SK-N-MC (cell line): ENCODE results near the gene PHLDA2.

Source experiments
- DNase-seq: peaks from one replicate; pipeline ENCODE4 v3.0.0-alpha.2; 2011; ENCODE audit warnings: low read depth, low spot score
- H3K27ac ChIP-seq: fragments of 200-600 bp; sonication (generic); 2 replicates; pipeline ENCODE4 v1.5.1; 2016; ENCODE audit warnings: mixed run types
- H3K36me3 ChIP-seq: fragments of 200-600 bp; sonication (generic); 2 replicates; pipeline ENCODE4 v1.6.1; 2017; ENCODE audit warnings: antibody characterized with exemption, low read length, mixed read lengths; ENCODE audit not compliant: insufficient read depth
- H3K4me3 ChIP-seq: fragments of 200-600 bp; sonication (generic); 2 replicates; pipeline ENCODE4 v1.5.1; 2016
- H3K9ac ChIP-seq: fragments of 200-600 bp; sonication (generic); 2 replicates; pipeline ENCODE4 v1.8.0; 2017; ENCODE audit warnings: mixed run types, mixed read lengths; ENCODE audit not compliant: insufficient read length
- H3K9me3 ChIP-seq: fragments of 200-600 bp; sonication (generic); 2 replicates; pipeline ENCODE4 v1.6.1; 2017; ENCODE audit warnings: low read depth, mild to moderate bottlenecking, antibody characterized with exemption, low read length, moderate library complexity, mixed read lengths
- EZH2 ChIP-seq: fragments of 200-600 bp; sonication (generic); IDR thresholded peaks from one replicate; pipeline ENCODE4 v1.6.1; 2017; ENCODE audit warnings: antibody characterized with exemption
- FOXP2 ChIP-seq: optimal IDR thresholded peaks from 2 replicates; pipeline ENCODE3; 2011; ENCODE audit warnings: mild to moderate bottlenecking, moderate library complexity; ENCODE audit not compliant: insufficient read depth; ENCODE audit errors: extremely low read length, control extremely low read depth
- POLR2AphosphoS5 ChIP-seq: IDR thresholded peaks from 2 replicates; pipeline ENCODE4 v1.6.1; 2012; ENCODE audit warnings: mild to moderate bottlenecking, low read depth, low read length, borderline replicate concordance

PHLDA2 gene

GRCh38 chr11:2963112-2963754 lies 34.0 kb upstream of the PHLDA2 start:
- Histone ChIP-seq H3K9ac (no peak overlapping the region), H3K27ac (no peak overlapping the region), H3K36me3 (peaks cover 93% of the 10 kb centered on the region), H3K4me3 (no peak overlapping the region), H3K9me3 (no peaks in the 10 kb centered on the region)
- DNase-seq, result no peak
- TF ChIP-seq POLR2AphosphoS5, result no peak
- no peak for TF ChIP-seq EZH2
- no peak for TF ChIP-seq FOXP2

- peaks cover 96% of the 10 kb centered on the region for H3K36me3 ChIP-seq
- no peak overlapping the region for H3K9ac ChIP-seq
- no peak overlapping the region for H3K27ac ChIP-seq
- no peaks in the 10 kb centered on the region for H3K9me3 ChIP-seq
- DNase-seq, result no peak
- TF ChIP-seq POLR2AphosphoS5 (no peak), EZH2 (no peak)
- H3K4me3 ChIP-seq, result no peak overlapping the region
Measured at GRCh38 chr11:2961080-2961479, 31.9 kb upstream of the PHLDA2 start.

GRCh38 chr11:2960139-2960538 lies 30.9 kb upstream of the PHLDA2 start:
- Histone ChIP-seq H3K36me3 (peaks cover 96% of the 10 kb centered on the region), H3K9ac (no peak overlapping the region), H3K27ac (no peak overlapping the region), H3K4me3 (no peak overlapping the region), H3K9me3 (no peaks in the 10 kb centered on the region)
- no peak for TF ChIP-seq POLR2AphosphoS5
- TF ChIP-seq EZH2, result no peak
- TF ChIP-seq FOXP2, result no peak
- no peak for DNase-seq

- H3K27ac ChIP-seq, result no peak overlapping the region
- H3K4me3 ChIP-seq, result no peak overlapping the region
- no peak overlapping the region for H3K9ac ChIP-seq
- peaks cover 96% of the 10 kb centered on the region for H3K36me3 ChIP-seq
- no peaks in the 10 kb centered on the region for H3K9me3 ChIP-seq
- no peak for DNase-seq
- TF ChIP-seq FOXP2, result no peak
- TF ChIP-seq POLR2AphosphoS5, result no peak
- TF ChIP-seq EZH2, result no peak
Measured at GRCh38 chr11:2958251-2958650, 29.0 kb upstream of the PHLDA2 start.

- TF ChIP-seq POLR2AphosphoS5 (no peak), FOXP2 (no peak), EZH2 (no peak)
- Histone ChIP-seq H3K36me3 (peaks cover 100% of the 10 kb centered on the region), H3K27ac (no peak overlapping the region), H3K4me3 (no peak overlapping the region), H3K9ac (no peak overlapping the region), H3K9me3 (no peaks in the 10 kb centered on the region)
- DNase-seq, result no peak
Measured at GRCh38 chr11:2955906-2956476, 26.8 kb upstream of the PHLDA2 start.

- H3K36me3 ChIP-seq, result peaks cover 100% of the 10 kb centered on the region
- TF ChIP-seq FOXP2, result no peak
- H3K9me3 ChIP-seq, result no peaks in the 10 kb centered on the region
- H3K27ac ChIP-seq, result no peak overlapping the region
- DNase-seq, result no peak
- H3K9ac ChIP-seq, result no peak overlapping the region
- no peak overlapping the region for H3K4me3 ChIP-seq
Measured at GRCh38 chr11:2954263-2954662, 25.0 kb upstream of the PHLDA2 start.

- no peak for TF ChIP-seq EZH2
- no peak for TF ChIP-seq POLR2AphosphoS5
- TF ChIP-seq FOXP2, result no peak
- no peak overlapping the region for H3K27ac ChIP-seq
- no peak overlapping the region for H3K9ac ChIP-seq
- H3K9me3 ChIP-seq, result no peaks in the 10 kb centered on the region
- peaks cover 100% of the 10 kb centered on the region for H3K36me3 ChIP-seq
- no peak overlapping the region for H3K4me3 ChIP-seq
- DNase-seq, result no peak
Measured at GRCh38 chr11:2952290-2952689, 23.1 kb upstream of the PHLDA2 start.

GRCh38 chr11:2951231-2952110 lies 22.3 kb upstream of the PHLDA2 start:
- Histone ChIP-seq H3K9ac (no peak overlapping the region), H3K4me3 (no peak overlapping the region), H3K36me3 (peaks cover 98% of the 10 kb centered on the region), H3K9me3 (no peaks in the 10 kb centered on the region), H3K27ac (0 out of 2 replicates have a peak overlapping the region, but pooled peaks have one; percentile 31)
- DNase-seq, result no peak
- TF ChIP-seq POLR2AphosphoS5 (no peak), FOXP2 (no peak), EZH2 (no peak)
